HFFc6 (cell line): Measurements from ENCODE around the gene NPB. TPM values are rescaled to one million over a fixed set of nuclear protein-coding genes. Genes with fewer than 3 reads are reported as not detected.
A peak's percentile ranks its signal among the peaks of the same experiment; 100 is the strongest.

Source experiments
- DNase-seq: peaks from one replicate; pipeline ENCODE4 v3.0.0-alpha.2; 2018
- H3K27ac Mint-ChIP-seq: 2 replicates; pipeline ENCODE4 v1.8.0; 2020; ENCODE audit warnings: mild to moderate bottlenecking, mixed read lengths
- H3K27me3 Mint-ChIP-seq: 2 replicates; pipeline ENCODE4 v1.8.0; 2021; ENCODE audit warnings: mild to moderate bottlenecking, moderate library complexity, mixed read lengths; ENCODE audit not compliant: insufficient read depth
- H3K36me3 Mint-ChIP-seq: 2 replicates; pipeline ENCODE4 v1.8.0; 2021; ENCODE audit warnings: low read depth, mixed read lengths
- H3K4me1 Mint-ChIP-seq: 2 replicates; pipeline ENCODE4 v1.8.0; 2020; ENCODE audit warnings: low read depth, mixed read lengths
- H3K4me3 Mint-ChIP-seq: 2 replicates; pipeline ENCODE4 v1.8.0; 2020; ENCODE audit warnings: mild to moderate bottlenecking, moderate library complexity, mixed read lengths
- H3K9me3 Mint-ChIP-seq: 2 replicates; pipeline ENCODE4 v1.8.0; 2020; ENCODE audit warnings: mild to moderate bottlenecking, mixed read lengths
- CTCF ChIP-seq: fragments of 200-600 bp; sonication (generic); IDR thresholded peaks from 2 replicates; pipeline ENCODE4 v1.5.0; 2021; ENCODE audit warnings: antibody characterized with exemption, mild to moderate bottlenecking
- total RNA-seq, 6 experiments: library from RNA; stranded (reverse); fragmentation: NEBNext Ultra II Directional; extraction: Animal tissue kit (Norgen Biotek cat#: 25700); gene quantifications; 2 replicates in 1 of 6; 3 replicates in 5 of 6; pipeline ENCODE4 v1.2.3, GENCODE V29; 2021

The NPB gene
- total RNA-seq, 6 experiments from 2014 or later = 0.53 to 1.5 (median 0.71) TPM

GRCh38 chr17:81909966-81910839 lies 8.2 kb downstream of the NPB start:
- Mint-ChIP-seq H3K9me3 (no peaks in the 10 kb centered on the region), H3K36me3 (peaks cover 20% of the 10 kb centered on the region), H3K4me1 (no peaks in the 10 kb centered on the region), H3K4me3 (peak overlapping the region; percentile 93), H3K27ac (peak overlapping the region; percentile 66), H3K27me3 (no peaks in the 10 kb centered on the region)
- no peak for TF ChIP-seq CTCF
- no peak for DNase-seq

- peaks cover 1% of the 10 kb centered on the region; the same call in 1 of the 2 replicates for H3K4me1 Mint-ChIP-seq
- TF ChIP-seq CTCF = no peak
- no peaks in the 10 kb centered on the region for H3K27me3 Mint-ChIP-seq
- H3K36me3 Mint-ChIP-seq = peaks cover 21% of the 10 kb centered on the region
- peak overlapping the region; percentile 66; the same call in 1 of the 2 replicates for H3K27ac Mint-ChIP-seq
- H3K4me3 Mint-ChIP-seq = peak overlapping the region; percentile 93
- no peaks in the 10 kb centered on the region for H3K9me3 Mint-ChIP-seq
- DNase-seq = no peak
Measured at GRCh38 chr17:81910840-81911276, 8.8 kb downstream of the NPB start.

GRCh38 chr17:81911277-81911961 lies 9.4 kb downstream of the NPB start, which contains the start of gene PCYT2:
Gene PCYT2 (minus strand): TSS chr17:81911399. CDS start chr17:81911355, 44 bp downstream.
- DNase-seq = peak; percentile 72
- peaks cover 7% of the 10 kb centered on the region for H3K4me1 Mint-ChIP-seq
- H3K4me3 Mint-ChIP-seq = peak within 1 kb of the TSS; percentile 93
- no peaks in the 10 kb centered on the region for H3K9me3 Mint-ChIP-seq
- H3K27ac Mint-ChIP-seq = peak within 1 kb of the TSS; percentile 66
- TF ChIP-seq CTCF = peak; percentile 44
- peaks cover 26% of the 10 kb centered on the region for H3K36me3 Mint-ChIP-seq
- H3K27me3 Mint-ChIP-seq = no peaks in the 10 kb centered on the region

GRCh38 chr17:81911969-81912368 lies 9.9 kb downstream of the NPB start:
- DNase-seq = no peak
- Mint-ChIP-seq H3K27ac (no peak overlapping the region), H3K4me3 (no peak overlapping the region), H3K27me3 (no peaks in the 10 kb centered on the region), H3K4me1 (peaks cover 12% of the 10 kb centered on the region), H3K9me3 (no peaks in the 10 kb centered on the region), H3K36me3 (peaks cover 32% of the 10 kb centered on the region)
- no peak for TF ChIP-seq CTCF

- DNase-seq = no peak
- peaks cover 18% of the 10 kb centered on the region for H3K4me1 Mint-ChIP-seq
- no peaks in the 10 kb centered on the region for H3K9me3 Mint-ChIP-seq
- no peak for TF ChIP-seq CTCF
- H3K27ac Mint-ChIP-seq = no peak overlapping the region
- no peaks in the 10 kb centered on the region; the same call in 1 of the 2 replicates for H3K27me3 Mint-ChIP-seq
- no peak overlapping the region for H3K4me3 Mint-ChIP-seq
- peaks cover 35% of the 10 kb centered on the region for H3K36me3 Mint-ChIP-seq
Measured at GRCh38 chr17:81912441-81913309, 10.6 kb downstream of the NPB start.
